ENCODE measurements around the gene JADE1.

- TF ChIP-seq CTCF (optimal IDR thresholded peaks at IDR 0.05 in 1 of 3, IDR thresholded peaks at IDR 0.05 in 1 of 3, conservative IDR thresholded peaks at IDR 0.05 in 1 of 3; ENCODE audit: extremely low read depth in 1 of 3, insufficient read depth in 2 of 3, low read length in 3 of 3) (no peak), EZH2 (IDR thresholded peaks at IDR 0.05; ENCODE audit: low read length) (no peak)
Measured at GRCh38 chr4:128825226-128825625, 15.7 kb downstream of the JADE1 start.

All from keratinocyte (primary cell).